ENCODE data around the gene GRIP1. TPM values are rescaled to one million over a fixed set of nuclear protein-coding genes. Genes with fewer than 3 reads are reported as not detected.

GRIP1 gene, protein sequence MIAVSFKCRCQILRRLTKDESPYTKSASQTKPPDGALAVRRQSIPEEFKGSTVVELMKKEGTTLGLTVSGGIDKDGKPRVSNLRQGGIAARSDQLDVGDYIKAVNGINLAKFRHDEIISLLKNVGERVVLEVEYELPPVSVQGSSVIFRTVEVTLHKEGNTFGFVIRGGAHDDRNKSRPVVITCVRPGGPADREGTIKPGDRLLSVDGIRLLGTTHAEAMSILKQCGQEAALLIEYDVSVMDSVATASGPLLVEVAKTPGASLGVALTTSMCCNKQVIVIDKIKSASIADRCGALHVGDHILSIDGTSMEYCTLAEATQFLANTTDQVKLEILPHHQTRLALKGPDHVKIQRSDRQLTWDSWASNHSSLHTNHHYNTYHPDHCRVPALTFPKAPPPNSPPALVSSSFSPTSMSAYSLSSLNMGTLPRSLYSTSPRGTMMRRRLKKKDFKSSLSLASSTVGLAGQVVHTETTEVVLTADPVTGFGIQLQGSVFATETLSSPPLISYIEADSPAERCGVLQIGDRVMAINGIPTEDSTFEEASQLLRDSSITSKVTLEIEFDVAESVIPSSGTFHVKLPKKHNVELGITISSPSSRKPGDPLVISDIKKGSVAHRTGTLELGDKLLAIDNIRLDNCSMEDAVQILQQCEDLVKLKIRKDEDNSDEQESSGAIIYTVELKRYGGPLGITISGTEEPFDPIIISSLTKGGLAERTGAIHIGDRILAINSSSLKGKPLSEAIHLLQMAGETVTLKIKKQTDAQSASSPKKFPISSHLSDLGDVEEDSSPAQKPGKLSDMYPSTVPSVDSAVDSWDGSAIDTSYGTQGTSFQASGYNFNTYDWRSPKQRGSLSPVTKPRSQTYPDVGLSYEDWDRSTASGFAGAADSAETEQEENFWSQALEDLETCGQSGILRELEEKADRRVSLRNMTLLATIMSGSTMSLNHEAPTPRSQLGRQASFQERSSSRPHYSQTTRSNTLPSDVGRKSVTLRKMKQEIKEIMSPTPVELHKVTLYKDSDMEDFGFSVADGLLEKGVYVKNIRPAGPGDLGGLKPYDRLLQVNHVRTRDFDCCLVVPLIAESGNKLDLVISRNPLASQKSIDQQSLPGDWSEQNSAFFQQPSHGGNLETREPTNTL
- 1.1 TPM for total RNA-seq
- polyA plus RNA-seq = under 1 TPM in 3 of 4 donors, not detected in 1; 0.21 to 0.60 (median 0.22) TPM

DNA sequence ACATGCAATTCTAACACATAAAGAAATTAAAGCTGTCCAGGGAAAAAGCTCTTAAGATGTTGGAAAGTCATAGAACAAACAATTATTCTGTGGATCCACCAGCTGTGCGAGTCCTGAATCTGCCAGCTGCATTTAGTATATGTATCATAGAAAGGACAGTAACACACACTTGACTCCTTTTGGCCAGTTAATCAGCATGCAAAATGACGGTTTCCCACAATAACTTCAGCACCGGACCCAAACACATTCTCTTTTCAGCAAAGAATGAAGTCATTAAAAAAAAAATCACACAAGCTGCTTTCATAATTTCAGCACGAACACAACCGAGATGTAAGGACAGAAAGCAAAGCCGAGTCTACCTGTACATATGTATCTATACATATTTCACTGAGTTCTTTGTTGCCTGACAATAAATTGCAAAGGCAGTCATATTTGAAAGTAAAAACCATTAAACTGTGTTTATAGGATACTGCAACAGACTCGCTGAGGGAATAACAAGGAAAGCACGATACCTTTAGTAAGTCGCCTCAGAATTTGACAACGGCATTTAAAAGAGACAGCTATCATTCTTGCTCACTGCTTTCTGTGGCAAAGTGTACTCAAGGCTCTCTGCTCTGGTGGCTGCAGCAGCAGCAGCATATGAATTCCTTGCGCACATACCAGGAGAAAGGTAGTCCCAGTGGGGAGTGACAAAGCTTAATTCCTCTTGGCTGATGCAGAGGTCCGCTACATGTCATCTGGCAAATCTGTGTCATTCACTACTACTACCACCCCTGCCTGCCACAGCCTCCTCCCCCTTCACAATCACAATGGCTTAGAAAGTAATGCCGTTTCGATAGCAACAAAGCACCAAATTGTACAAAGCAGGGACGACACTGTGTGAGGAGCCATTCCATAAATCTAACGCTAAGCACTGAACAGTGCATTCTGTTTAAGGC lies at the start of gene GRIP1:
Gene GRIP1 (minus strand): TSS at position 739 of the 938 bp plus-strand sequence. CDS start 172 bp downstream, at position 567.
- Mint-ChIP-seq H3K4me1 (no peaks in the 10 kb centered on the region), H3K9me3 (peaks cover 0 to 3% (median 0%) of the 10 kb centered on the region in 7 donors)

DNA sequence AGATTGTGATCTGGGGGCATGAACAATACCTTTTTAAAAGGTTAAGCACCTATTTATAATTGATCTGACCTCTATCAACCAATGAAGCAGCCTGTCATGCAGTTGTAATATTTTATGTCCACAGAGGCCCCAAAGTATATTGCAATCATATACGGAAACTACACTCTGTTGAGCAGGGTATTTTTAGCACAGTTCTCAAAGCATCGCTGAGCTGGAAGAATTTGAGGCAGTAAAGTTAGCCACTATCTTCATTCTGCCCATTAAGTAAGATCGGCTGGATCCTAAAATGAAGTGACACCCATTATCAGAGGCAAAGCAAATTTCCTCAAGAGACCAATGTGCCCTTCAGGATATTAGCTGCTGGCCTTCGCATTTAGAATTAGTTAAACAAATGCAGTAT lies 47.7 kb upstream of the GRIP1 start:
- no peaks in the 10 kb centered on the region for H3K9me3 ChIP-seq (ENCODE audit: control insufficient read depth in 2 of 2, low read length in 2 of 2)
- DNase-seq = no peak
- H3K9me3 Mint-ChIP-seq = peaks cover 0 to 3% (median 0%) of the 10 kb centered on the region in 7 donors
- no peaks in the 10 kb centered on the region for H3K4me1 ChIP-seq (ENCODE audit: control insufficient read depth, insufficient read depth, low read length, poor library complexity, severe bottlenecking)
- H3K27ac ChIP-seq (ENCODE audit: insufficient read depth, low read length, poor library complexity, severe bottlenecking) = no peak overlapping the region
- peaks cover 0 to 4% (median 0%) of the 10 kb centered on the region in 4 donors for H3K4me1 Mint-ChIP-seq
- H3K27ac Mint-ChIP-seq = no peak overlapping the region
- H3K4me3 Mint-ChIP-seq = no peak overlapping the region
- H3K36me3 Mint-ChIP-seq = no peaks in the 10 kb centered on the region
- H3K27me3 ChIP-seq (ENCODE audit: control insufficient read depth, insufficient read depth, low read length) = no peaks in the 10 kb centered on the region
- no peaks in the 10 kb centered on the region for H3K36me3 ChIP-seq (ENCODE audit: control insufficient read depth, insufficient read depth, low read length)
- ATAC-seq (ENCODE audit: low read depth in 2 of 2) = no peak
- no peaks in the 10 kb centered on the region for H3K27me3 Mint-ChIP-seq
- H3K4me3 ChIP-seq (ENCODE audit: low read depth, low read length) = no peak overlapping the region

More for the DNA sequence above, at the start of gene GRIP1:
- peaks cover 2% of the 10 kb centered on the region for H3K27me3 ChIP-seq (ENCODE audit: control insufficient read depth, insufficient read depth, low read length)
- Mint-ChIP-seq H3K36me3 (no peaks in the 10 kb centered on the region), H3K27ac (no peak within 1 kb of the TSS), H3K27me3 (peaks cover 4% of the 10 kb centered on the region), H3K4me3 (no peak within 1 kb of the TSS)
- H3K36me3 ChIP-seq (ENCODE audit: control insufficient read depth, insufficient read depth, low read length) = no peaks in the 10 kb centered on the region
- no peak within 1 kb of the TSS for H3K4me3 ChIP-seq (ENCODE audit: low read depth, low read length)
- DNase-seq (no peak), ATAC-seq (ENCODE audit: low read depth in 2 of 2) (no peak)
- H3K27ac ChIP-seq (ENCODE audit: insufficient read depth, low read length, poor library complexity, severe bottlenecking) = no peak within 1 kb of the TSS
- H3K4me1 ChIP-seq (ENCODE audit: control insufficient read depth, insufficient read depth, low read length, poor library complexity, severe bottlenecking) = no peaks in the 10 kb centered on the region
- no peaks in the 10 kb centered on the region for H3K9me3 ChIP-seq (ENCODE audit: control insufficient read depth in 2 of 2, low read length in 2 of 2)

DNA sequence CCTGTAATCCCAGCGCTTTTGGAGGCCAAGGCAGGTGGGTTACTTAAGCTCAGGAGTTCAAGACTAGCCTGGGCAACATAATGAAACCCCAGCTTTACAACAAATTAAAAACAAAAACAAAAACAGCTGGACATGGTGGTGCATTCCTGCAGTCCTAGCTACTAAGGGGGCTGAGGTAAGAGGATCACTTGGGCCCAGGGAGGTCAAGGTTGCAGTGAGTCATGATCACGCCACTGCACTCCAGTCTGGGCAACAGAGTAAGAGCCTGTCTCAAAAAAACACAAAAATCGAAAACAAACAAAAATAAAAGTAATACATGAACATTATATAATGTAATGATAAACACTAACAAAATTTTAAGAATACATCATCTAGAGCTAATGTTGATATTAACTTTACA lies 46.2 kb upstream of the GRIP1 start:
- Mint-ChIP-seq H3K27ac (no peak overlapping the region), H3K4me1 (peaks cover 0 to 4% (median 0%) of the 10 kb centered on the region in 4 donors), H3K27me3 (peaks cover 5% of the 10 kb centered on the region), H3K9me3 (peaks cover 0 to 5% (median 0%) of the 10 kb centered on the region in 7 donors), H3K4me3 (no peak overlapping the region), H3K36me3 (no peaks in the 10 kb centered on the region)
- Histone ChIP-seq H3K36me3 (ENCODE audit: control insufficient read depth, insufficient read depth, low read length) (no peaks in the 10 kb centered on the region), H3K4me1 (ENCODE audit: control insufficient read depth, insufficient read depth, low read length, poor library complexity, severe bottlenecking) (no peaks in the 10 kb centered on the region), H3K27me3 (ENCODE audit: control insufficient read depth, insufficient read depth, low read length) (no peaks in the 10 kb centered on the region), H3K4me3 (ENCODE audit: low read depth, low read length) (no peak overlapping the region), H3K27ac (ENCODE audit: insufficient read depth, low read length, poor library complexity, severe bottlenecking) (no peak overlapping the region), H3K9me3 (ENCODE audit: control insufficient read depth in 2 of 2, low read length in 2 of 2) (no peaks in the 10 kb centered on the region)
- DNase-seq = no peak
- ATAC-seq (ENCODE audit: low read depth in 2 of 2) = no peak

DNA sequence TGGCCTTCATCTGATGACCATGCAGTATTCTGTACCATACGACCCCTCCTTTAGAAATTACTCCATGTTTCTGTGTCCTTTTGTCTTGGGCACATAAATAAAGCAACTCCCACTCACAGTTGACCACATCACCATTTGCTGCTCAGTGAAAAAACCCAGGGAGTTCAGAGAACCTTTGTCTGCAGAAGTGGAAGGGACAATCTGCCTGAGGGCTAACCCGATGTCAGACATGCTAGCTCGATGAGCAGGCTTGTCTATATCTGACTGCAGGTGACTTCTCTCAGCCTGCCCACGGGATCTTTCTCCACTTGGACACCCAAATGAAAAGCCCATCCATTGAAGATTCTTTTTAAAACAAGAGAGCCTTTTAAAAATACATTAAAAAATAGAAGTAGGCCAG lies 45.7 kb upstream of the GRIP1 start:
- no peak overlapping the region for H3K4me3 ChIP-seq (ENCODE audit: low read depth, low read length)
- Mint-ChIP-seq H3K4me1 (peaks cover 0 to 4% (median 0%) of the 10 kb centered on the region in 4 donors), H3K27me3 (peaks cover 5% of the 10 kb centered on the region), H3K27ac (peak overlapping the region in 1 of 3 donors; percentile 60), H3K36me3 (no peaks in the 10 kb centered on the region), H3K4me3 (no peak overlapping the region), H3K9me3 (peaks cover 0 to 5% (median 0%) of the 10 kb centered on the region in 7 donors)
- H3K36me3 ChIP-seq (ENCODE audit: control insufficient read depth, insufficient read depth, low read length) = no peaks in the 10 kb centered on the region
- H3K9me3 ChIP-seq (ENCODE audit: control insufficient read depth in 2 of 2, low read length in 2 of 2) = no peaks in the 10 kb centered on the region
- no peaks in the 10 kb centered on the region for H3K27me3 ChIP-seq (ENCODE audit: control insufficient read depth, insufficient read depth, low read length)
- no peaks in the 10 kb centered on the region for H3K4me1 ChIP-seq (ENCODE audit: control insufficient read depth, insufficient read depth, low read length, poor library complexity, severe bottlenecking)
- H3K27ac ChIP-seq (ENCODE audit: insufficient read depth, low read length, poor library complexity, severe bottlenecking) = no peak overlapping the region
- ATAC-seq (ENCODE audit: low read depth in 2 of 2) (no peak), DNase-seq (no peak)

DNA sequence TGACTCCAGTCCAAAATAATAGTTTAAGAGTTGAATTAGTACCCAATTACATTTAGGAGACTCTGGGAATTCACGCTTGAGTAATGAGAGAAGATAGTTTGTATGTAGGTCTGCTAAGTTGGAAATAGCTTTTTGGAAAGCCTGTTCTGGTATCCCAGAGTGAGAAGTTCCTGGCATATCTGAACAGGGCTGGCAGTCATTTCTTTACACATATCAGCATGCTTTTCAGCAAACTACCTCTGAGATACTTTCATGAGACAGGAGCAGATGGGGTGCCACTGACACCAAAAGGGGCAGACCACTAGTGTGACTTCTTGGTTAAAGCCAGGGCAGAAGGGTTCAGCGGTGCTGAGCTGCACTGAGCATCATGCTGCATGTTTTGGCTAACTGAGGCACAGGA lies 45.1 kb upstream of the GRIP1 start:
- H3K4me3 ChIP-seq (ENCODE audit: low read depth, low read length) = no peak overlapping the region
- no peaks in the 10 kb centered on the region for H3K36me3 ChIP-seq (ENCODE audit: control insufficient read depth, insufficient read depth, low read length)
- ATAC-seq (ENCODE audit: low read depth in 2 of 2) (no peak), DNase-seq (no peak)
- Mint-ChIP-seq H3K27ac (no peak overlapping the region), H3K27me3 (peaks cover 5% of the 10 kb centered on the region), H3K9me3 (peaks cover 0 to 5% (median 0%) of the 10 kb centered on the region in 7 donors), H3K4me1 (peaks cover 0 to 4% (median 0%) of the 10 kb centered on the region in 4 donors), H3K4me3 (no peak overlapping the region), H3K36me3 (no peaks in the 10 kb centered on the region)
- H3K9me3 ChIP-seq (ENCODE audit: control insufficient read depth in 2 of 2, low read length in 2 of 2) = no peaks in the 10 kb centered on the region
- no peak overlapping the region for H3K27ac ChIP-seq (ENCODE audit: insufficient read depth, low read length, poor library complexity, severe bottlenecking)
- H3K27me3 ChIP-seq (ENCODE audit: control insufficient read depth, insufficient read depth, low read length) = no peaks in the 10 kb centered on the region
- no peaks in the 10 kb centered on the region for H3K4me1 ChIP-seq (ENCODE audit: control insufficient read depth, insufficient read depth, low read length, poor library complexity, severe bottlenecking)

DNA sequence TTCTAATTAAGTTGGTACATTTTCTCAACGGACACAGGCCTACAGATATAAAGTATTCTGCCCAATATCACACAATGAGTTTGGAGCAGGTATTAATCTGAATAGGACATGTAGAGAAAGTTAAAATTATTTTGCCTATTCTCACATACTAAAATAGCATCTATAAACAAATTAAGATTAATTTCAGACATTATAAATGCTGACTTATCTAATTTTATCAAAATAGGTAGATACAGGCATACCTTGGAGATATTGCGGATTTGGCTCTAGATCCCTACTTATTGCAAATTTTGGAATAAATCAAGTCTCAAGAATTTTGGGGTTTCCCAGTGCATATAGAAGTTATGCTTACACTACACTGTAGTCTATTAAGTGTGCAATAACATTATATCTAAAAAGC lies 41.0 kb upstream of the GRIP1 start:
- H3K4me1 ChIP-seq (ENCODE audit: control insufficient read depth, insufficient read depth, low read length, poor library complexity, severe bottlenecking) = no peaks in the 10 kb centered on the region
- H3K36me3 Mint-ChIP-seq = no peaks in the 10 kb centered on the region
- H3K27me3 Mint-ChIP-seq = peaks cover 5% of the 10 kb centered on the region
- DNase-seq (no peak), ATAC-seq (ENCODE audit: low read depth in 2 of 2) (no peak)
- H3K27me3 ChIP-seq (ENCODE audit: control insufficient read depth, insufficient read depth, low read length) = no peaks in the 10 kb centered on the region
- no peaks in the 10 kb centered on the region for H3K9me3 ChIP-seq (ENCODE audit: control insufficient read depth in 2 of 2, low read length in 2 of 2)
- H3K27ac Mint-ChIP-seq = no peak overlapping the region
- no peak overlapping the region for H3K4me3 ChIP-seq (ENCODE audit: low read depth, low read length)
- H3K36me3 ChIP-seq (ENCODE audit: control insufficient read depth, insufficient read depth, low read length) = no peaks in the 10 kb centered on the region
- no peak overlapping the region for H3K4me3 Mint-ChIP-seq
- peaks cover 3 to 9% (median 5%) of the 10 kb centered on the region in 4 donors for H3K4me1 Mint-ChIP-seq
- no peak overlapping the region for H3K27ac ChIP-seq (ENCODE audit: insufficient read depth, low read length, poor library complexity, severe bottlenecking)
- peaks cover 0 to 5% (median 0%) of the 10 kb centered on the region in 7 donors for H3K9me3 Mint-ChIP-seq

Data from CD4-positive, CD25-positive, alpha-beta regulatory T cell (primary cell).